Measurements from ENCODE around the gene SRSF8. TPM values are rescaled to one million over a fixed set of nuclear protein-coding genes. Genes with fewer than 3 reads are reported as not detected.
A peak's percentile ranks its signal among the peaks of the same experiment; 100 is the strongest.
"Not testable (repeated sequence)": the region's sequence is repeated elsewhere in the genome, so short reads cannot be mapped to it uniquely, and the experiment has no call there.

Gene SRSF8
- total RNA-seq, 1 donor from 2014 or later: 42.9 TPM

DNA sequence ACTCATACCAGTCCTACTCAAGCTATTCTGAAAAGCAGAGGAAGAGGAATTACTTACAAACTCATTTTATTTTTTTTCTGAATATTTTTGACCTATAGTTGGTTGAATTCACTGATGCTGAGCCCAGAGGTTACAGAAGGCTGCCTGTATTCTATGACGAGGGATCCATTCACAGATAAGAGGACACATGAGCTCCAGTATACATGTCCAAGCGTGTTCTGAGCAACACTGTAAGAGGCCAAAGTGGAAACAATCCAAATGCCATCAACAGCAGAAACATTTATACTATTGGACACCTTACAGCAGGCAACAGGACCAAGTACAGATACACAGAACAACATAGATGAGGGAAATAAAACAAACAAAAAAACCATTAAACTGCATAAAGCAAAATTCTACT is 31.4 kb upstream of the SRSF8 start:
- Histone ChIP-seq H3K9me3 (no peaks in the 10 kb centered on the region), H3K27me3 (ENCODE audit: low read depth) (peaks cover 9% of the 10 kb centered on the region)
- intact Hi-C loops (cut with DNase I): no loop called here

DNA sequence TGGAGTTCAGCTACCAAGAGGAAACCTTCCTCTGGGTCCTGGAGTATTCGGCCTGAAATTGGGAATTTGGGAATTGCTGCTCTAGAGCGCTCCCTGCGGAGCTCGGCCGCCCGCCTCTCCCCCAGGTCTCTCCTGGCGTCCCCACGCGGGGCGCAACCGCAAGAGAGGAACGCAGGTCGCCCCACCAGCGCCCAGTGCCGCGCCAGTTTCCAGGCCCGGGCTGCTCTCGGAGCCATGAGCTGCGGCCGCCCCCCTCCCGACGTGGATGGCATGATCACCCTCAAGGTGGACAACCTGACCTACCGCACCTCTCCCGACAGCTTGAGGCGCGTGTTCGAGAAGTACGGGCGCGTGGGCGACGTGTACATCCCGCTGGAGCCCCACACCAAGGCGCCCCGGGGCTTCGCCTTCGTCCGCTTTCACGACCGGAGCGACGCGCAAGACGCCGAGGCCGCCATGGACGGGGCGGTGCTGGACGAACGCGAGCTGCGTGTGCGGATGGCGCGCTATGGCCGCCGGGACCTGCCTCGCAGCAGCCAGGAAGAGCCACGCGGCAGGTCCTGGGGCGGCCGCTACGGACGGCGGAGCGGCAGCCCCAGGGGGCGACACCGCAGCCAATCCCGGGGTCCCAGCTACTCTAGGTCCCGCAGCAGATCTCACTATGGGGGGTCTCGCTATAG is 29.2 kb upstream of the SRSF8 start:
- peak overlapping the region; percentile 42 for H3K4me3 ChIP-seq
- H3K9me3 ChIP-seq; intact Hi-C loops (cut with DNase I); H3K36me3 ChIP-seq; H3K4me1 ChIP-seq; H3K27ac ChIP-seq; DNase-seq; H3K27me3 ChIP-seq (ENCODE audit: low read depth): not testable (repeated sequence)
- peak; percentile 23 to 61 for ATAC-seq

More for the DNA sequence above, 31.4 kb upstream of the SRSF8 start:
- H3K4me3 ChIP-seq: no peak overlapping the region
- TF ChIP-seq, protein P1, sequence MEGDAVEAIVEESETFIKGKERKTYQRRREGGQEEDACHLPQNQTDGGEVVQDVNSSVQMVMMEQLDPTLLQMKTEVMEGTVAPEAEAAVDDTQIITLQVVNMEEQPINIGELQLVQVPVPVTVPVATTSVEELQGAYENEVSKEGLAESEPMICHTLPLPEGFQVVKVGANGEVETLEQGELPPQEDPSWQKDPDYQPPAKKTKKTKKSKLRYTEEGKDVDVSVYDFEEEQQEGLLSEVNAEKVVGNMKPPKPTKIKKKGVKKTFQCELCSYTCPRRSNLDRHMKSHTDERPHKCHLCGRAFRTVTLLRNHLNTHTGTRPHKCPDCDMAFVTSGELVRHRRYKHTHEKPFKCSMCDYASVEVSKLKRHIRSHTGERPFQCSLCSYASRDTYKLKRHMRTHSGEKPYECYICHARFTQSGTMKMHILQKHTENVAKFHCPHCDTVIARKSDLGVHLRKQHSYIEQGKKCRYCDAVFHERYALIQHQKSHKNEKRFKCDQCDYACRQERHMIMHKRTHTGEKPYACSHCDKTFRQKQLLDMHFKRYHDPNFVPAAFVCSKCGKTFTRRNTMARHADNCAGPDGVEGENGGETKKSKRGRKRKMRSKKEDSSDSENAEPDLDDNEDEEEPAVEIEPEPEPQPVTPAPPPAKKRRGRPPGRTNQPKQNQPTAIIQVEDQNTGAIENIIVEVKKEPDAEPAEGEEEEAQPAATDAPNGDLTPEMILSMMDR (IDR thresholded peaks at IDR 0.05): no peak
- DNase-seq: no peak
- ATAC-seq: no peak
- H3K36me3 ChIP-seq: no peaks in the 10 kb centered on the region
- H3K4me1 ChIP-seq: no peaks in the 10 kb centered on the region
- no peak overlapping the region for H3K27ac ChIP-seq

DNA sequence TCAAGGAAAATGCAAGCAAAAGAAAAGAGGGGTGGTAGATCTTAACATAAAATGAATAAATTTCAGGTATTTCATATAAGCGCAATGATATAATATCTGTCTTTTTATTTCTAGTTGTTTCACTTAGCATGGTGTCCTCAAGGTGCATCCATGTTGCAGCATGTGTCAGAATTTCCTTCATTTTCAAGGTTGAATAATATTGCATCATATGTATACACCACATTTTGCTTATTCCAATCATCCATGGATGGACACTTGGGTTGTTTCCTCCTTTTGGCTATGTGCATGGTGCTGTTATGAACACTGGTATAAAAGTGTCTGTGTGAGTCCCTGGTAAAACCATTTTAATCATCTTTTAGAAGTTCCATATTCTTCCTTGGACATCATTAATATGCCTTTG is 24.5 kb upstream of the SRSF8 start:
- DNase-seq (no peak), ATAC-seq (no peak)
- no peaks in the 10 kb centered on the region for H3K9me3 ChIP-seq
- H3K4me1 ChIP-seq: no peaks in the 10 kb centered on the region
- TF ChIP-seq, protein P1 (IDR thresholded peaks at IDR 0.05): no peak
- no peak overlapping the region for H3K4me3 ChIP-seq
- intact Hi-C loops (cut with DNase I): no loop called here
- H3K27me3 ChIP-seq (ENCODE audit: low read depth): peaks cover 7% of the 10 kb centered on the region
- no peaks in the 10 kb centered on the region for H3K36me3 ChIP-seq
- no peak overlapping the region for H3K27ac ChIP-seq

DNA sequence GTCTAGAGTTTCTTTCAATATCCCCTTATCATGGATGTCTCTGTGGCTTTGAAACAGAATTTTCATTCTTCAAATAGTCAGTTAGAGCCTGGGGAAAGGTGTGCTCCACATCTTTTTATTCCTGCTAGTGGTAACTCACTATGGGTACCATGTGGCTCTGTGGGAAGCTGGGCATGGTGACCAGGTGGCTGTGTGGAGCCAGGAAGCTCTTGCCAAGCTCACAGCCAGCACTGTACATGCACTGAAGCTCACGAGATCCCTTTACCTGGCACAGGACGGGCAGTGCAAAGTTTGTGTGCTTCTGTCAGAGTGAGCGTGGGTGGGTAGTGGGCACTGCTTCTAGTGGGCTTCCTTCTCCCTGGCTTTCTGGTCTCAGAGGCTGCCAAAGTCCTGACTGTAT is 23.8 kb upstream of the SRSF8 start:
- no peaks in the 10 kb centered on the region for H3K4me1 ChIP-seq
- no peaks in the 10 kb centered on the region for H3K36me3 ChIP-seq
- no peak overlapping the region for H3K27ac ChIP-seq
- DNase-seq: no peak
- no peak for ATAC-seq
- peaks cover under 1% of the 10 kb centered on the region for H3K27me3 ChIP-seq (ENCODE audit: low read depth)
- intact Hi-C loops (cut with DNase I): no loop called here
- TF ChIP-seq, protein P1 (IDR thresholded peaks at IDR 0.05): no peak
- H3K4me3 ChIP-seq: no peak overlapping the region
- H3K9me3 ChIP-seq: no peaks in the 10 kb centered on the region

DNA sequence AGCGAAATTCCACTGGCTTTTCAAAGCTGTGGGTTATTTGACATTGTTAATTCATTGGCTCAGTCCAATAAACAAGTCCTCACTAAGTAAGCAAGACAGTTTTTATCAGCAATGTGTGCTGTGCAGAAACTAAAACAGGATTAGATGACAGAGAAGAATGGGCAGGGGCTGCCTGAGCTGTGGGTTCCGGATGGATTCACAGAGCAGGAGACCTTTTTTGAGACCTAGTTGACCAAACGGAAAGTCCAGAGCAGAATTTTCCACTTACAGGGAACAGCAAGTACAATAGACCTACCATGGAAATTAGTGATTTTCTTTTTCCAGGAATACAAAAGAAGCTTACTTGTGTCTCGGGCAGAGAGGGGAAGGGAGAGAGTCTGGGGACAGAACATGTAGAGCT is 22.7 kb upstream of the SRSF8 start:
- no peaks in the 10 kb centered on the region for H3K9me3 ChIP-seq
- intact Hi-C loops (cut with DNase I): no loop called here
- no peak for DNase-seq
- no peak overlapping the region for H3K4me3 ChIP-seq
- H3K27me3 ChIP-seq (ENCODE audit: low read depth): no peaks in the 10 kb centered on the region
- TF ChIP-seq, protein P1 (IDR thresholded peaks at IDR 0.05): no peak
- H3K27ac ChIP-seq: no peak overlapping the region
- ATAC-seq: no peak
- no peaks in the 10 kb centered on the region for H3K4me1 ChIP-seq
- no peaks in the 10 kb centered on the region for H3K36me3 ChIP-seq

DNA sequence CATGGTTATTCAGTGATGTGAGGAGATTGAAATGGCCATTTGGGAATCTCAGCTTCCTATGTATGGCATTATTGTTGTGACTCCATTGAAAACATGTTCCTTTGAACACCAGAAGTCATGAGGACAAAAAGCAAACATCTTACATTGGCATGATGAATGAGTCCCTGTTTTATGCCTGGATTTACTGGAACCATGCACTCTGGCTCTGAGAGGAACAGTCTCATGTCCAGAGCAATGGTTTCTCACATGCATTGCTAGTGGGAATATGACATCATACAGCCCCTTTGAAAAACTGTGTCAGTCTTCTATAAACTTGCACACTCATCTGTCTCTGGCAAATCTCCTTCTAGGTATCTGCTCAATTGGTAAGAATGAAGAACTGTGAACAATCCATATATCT is 20.9 kb upstream of the SRSF8 start:
- intact Hi-C loops (cut with DNase I): no loop called here
- H3K4me3 ChIP-seq: no peak overlapping the region
- ATAC-seq (no peak), DNase-seq (no peak)
- no peaks in the 10 kb centered on the region for H3K9me3 ChIP-seq
- TF ChIP-seq, protein P1 (IDR thresholded peaks at IDR 0.05): no peak
- no peak overlapping the region for H3K27ac ChIP-seq
- H3K36me3 ChIP-seq: no peaks in the 10 kb centered on the region
- no peaks in the 10 kb centered on the region for H3K4me1 ChIP-seq
- peaks cover 7% of the 10 kb centered on the region for H3K27me3 ChIP-seq (ENCODE audit: low read depth)

DNA sequence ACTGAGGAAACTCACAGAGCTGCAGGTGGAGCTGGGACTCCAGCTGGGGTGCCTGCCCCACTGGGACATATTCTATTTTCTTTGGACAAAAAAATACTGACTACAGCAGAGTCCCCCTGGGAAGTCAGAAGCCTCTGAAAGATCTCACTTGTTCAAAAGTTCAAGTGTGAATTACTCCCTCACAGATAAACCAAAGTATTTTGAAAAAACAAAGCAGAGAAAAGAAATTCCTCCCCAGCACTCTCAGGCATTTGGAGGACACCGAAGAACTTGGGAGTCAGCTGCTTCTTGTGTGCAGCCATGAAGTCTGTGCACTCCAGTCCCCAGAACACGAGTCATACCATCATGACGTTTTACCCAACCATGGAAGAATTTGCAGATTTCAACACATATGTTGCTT is 17.6 kb upstream of the SRSF8 start, which contains the start of gene KDM4F:
TSS of gene KDM4F (plus strand) at position 301 of the 400 bp plus-strand sequence.
- H3K4me3 ChIP-seq; H3K9me3 ChIP-seq; intact Hi-C loops (cut with DNase I); H3K27me3 ChIP-seq (ENCODE audit: low read depth); ATAC-seq; H3K36me3 ChIP-seq; DNase-seq; H3K4me1 ChIP-seq; H3K27ac ChIP-seq: not testable (repeated sequence)
